H1 (cell line): ENCODE data around the gene NUP98. TPM values are rescaled to one million over a fixed set of nuclear protein-coding genes. Genes with fewer than 3 reads are reported as not detected.

Experiments
- CHD2 ChIP-seq: IDR thresholded peaks from 2 replicates; pipeline ENCODE4 v1.6.1; 2012; ENCODE audit warnings: low read length, improper control_type of control experiment
- CTBP2 ChIP-seq: IDR thresholded peaks from 2 replicates; pipeline ENCODE4 v1.7.0; 2011; ENCODE audit warnings: borderline replicate concordance, mild to moderate bottlenecking, moderate library complexity, mixed read lengths, low read length; ENCODE audit not compliant: insufficient read depth, insufficient read length
- JUND ChIP-seq: IDR thresholded peaks from 2 replicates; pipeline ENCODE4 v1.6.1; 2011; ENCODE audit warnings: mild to moderate bottlenecking, improper control_type of control experiment, low read length
- polyA plus RNA-seq, 7 experiments: library from polyadenylated mRNA; depleted of rRNA in 3 of 7; stranded (reverse) in 5 of 7; unstranded in 2 of 7; fragments of >200 nt in 5 of 7; fragments of 200-250 nt in 2 of 7; gene quantifications; 1 replicate in 5 of 7; 2 replicates in 1 of 7; 4 replicates in 1 of 7; pipeline versions ENCODE4 v1.2.1 to v1.2.3, GENCODE V29; 2011 to 2013; ENCODE audit warnings: missing spikeins in 2 of 7, mixed read lengths in 2 of 7
- total RNA-seq: library from RNA; stranded (reverse); fragmentation: NEBNext Ultra II Directional; extraction: Animal tissue kit (Norgen Biotek cat#: 25700); gene quantifications from 2 replicates; pipeline ENCODE4 v1.2.1, GENCODE V29; 2021

Gene NUP98
- total and polyA plus RNA-seq, 2 of the 8 experiments (the other 6 are each of a cell fraction or from before 2014, with no cell fraction given): 98.6 to 261 TPM

DNA sequence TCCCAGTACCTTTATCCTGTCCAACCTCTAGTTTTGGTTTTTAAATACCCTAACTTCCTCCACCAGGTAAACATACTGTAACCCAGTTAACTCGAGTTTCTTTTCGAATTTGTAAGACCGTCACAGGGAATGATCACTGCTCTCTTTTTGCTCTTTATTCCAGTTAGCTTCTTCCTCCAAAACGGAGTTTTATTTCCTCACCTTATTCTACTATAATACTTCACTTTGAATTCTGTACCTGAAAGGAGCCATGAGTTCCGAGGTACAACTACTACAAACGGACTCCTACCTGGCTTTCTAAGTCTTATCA, 1.4 kb downstream of the NUP98 start (continued):
- TF ChIP-seq CHD2 (no peak), JUND (no peak), CTBP2 (no peak)
